ENCODE data around the gene OR2S2. TPM values are rescaled to one million over a fixed set of nuclear protein-coding genes. Genes with fewer than 3 reads are reported as not detected.
"Not testable (repeated sequence)": the region's sequence is repeated elsewhere in the genome, so short reads cannot be mapped to it uniquely, and the experiment has no call there.

Gene OR2S2
- total RNA-seq (not detected), polyA plus RNA-seq (not detected)
- long read RNA-seq, donor 1: 0 reads
- long read RNA-seq, donor 2: 0 reads
- long read RNA-seq, donor 3: 0 reads
- long read RNA-seq, donor 4: 0 reads

GRCh38 chr9:35958104-35958837 is at the start of gene OR2S2:
Gene OR2S2 (minus strand): TSS chr9:35958154. CDS start chr9:35958098, 56 bp downstream.
- 88% methylated on average over 5 of the region's 5 CpGs for WGBS
- Histone ChIP-seq H3K27ac (ENCODE audit: low read length) (no peak within 1 kb of the TSS), H3K9me3 (ENCODE audit: control insufficient read depth, low read length) (no peaks in the 10 kb centered on the region), H3K27me3 (ENCODE audit: control insufficient read depth, insufficient read depth) (no peaks in the 10 kb centered on the region), H3K4me1 (ENCODE audit: control insufficient read depth, insufficient read depth, low read length) (no peaks in the 10 kb centered on the region), H3K4me3 (ENCODE audit: low read length) (no peak within 1 kb of the TSS)
- DNase-seq (no peak), ATAC-seq (no peak)
- intact Hi-C loops (cut with DNase I): loop anchor here in 2 of 4 donors (5.0 kb wide), 1 partner anchor 64 kb away; no protein-coding TSS in a partner anchor

GRCh38 chr9:36007316-36007708 is 49.4 kb upstream of the OR2S2 start:
- intact Hi-C loops (cut with DNase I): no loop called here

GRCh38 chr9:36006549-36007315 is 48.8 kb upstream of the OR2S2 start:
- no peak for ATAC-seq
- WGBS: 69% methylated on average over 3 of the region's 3 CpGs
- Histone ChIP-seq H3K27ac (ENCODE audit: low read length) (no peak overlapping the region), H3K4me3 (ENCODE audit: low read length) (no peak overlapping the region), H3K27me3 (ENCODE audit: control insufficient read depth, insufficient read depth) (no peaks in the 10 kb centered on the region), H3K4me1 (ENCODE audit: control insufficient read depth, insufficient read depth, low read length) (no peaks in the 10 kb centered on the region), H3K9me3 (ENCODE audit: control insufficient read depth, low read length) (peaks cover 1% of the 10 kb centered on the region)
- intact Hi-C loops (cut with DNase I): no loop called here
- DNase-seq: no peak

More at GRCh38 chr9:36007316-36007708, 49.4 kb upstream of the OR2S2 start:
- Histone ChIP-seq H3K4me3 (ENCODE audit: low read length) (no peak overlapping the region), H3K4me1 (ENCODE audit: control insufficient read depth, insufficient read depth, low read length) (no peaks in the 10 kb centered on the region), H3K9me3 (ENCODE audit: control insufficient read depth, low read length) (peaks cover 1% of the 10 kb centered on the region), H3K27ac (ENCODE audit: low read length) (no peak overlapping the region), H3K27me3 (ENCODE audit: control insufficient read depth, insufficient read depth) (no peaks in the 10 kb centered on the region)
- 66% methylated on average over 1 of the region's 1 CpG for WGBS
- ATAC-seq (no peak), DNase-seq (no peak)

- no peak for ATAC-seq
- Histone ChIP-seq H3K27ac (ENCODE audit: low read length) (no peak overlapping the region), H3K4me1 (ENCODE audit: control insufficient read depth, insufficient read depth, low read length) (no peaks in the 10 kb centered on the region), H3K27me3 (ENCODE audit: control insufficient read depth, insufficient read depth) (no peaks in the 10 kb centered on the region), H3K9me3 (ENCODE audit: control insufficient read depth, low read length) (peaks cover 1% of the 10 kb centered on the region), H3K4me3 (ENCODE audit: low read length) (no peak overlapping the region)
- WGBS: 85% methylated on average over 1 of the region's 1 CpG
- no peak for DNase-seq
- intact Hi-C loops (cut with DNase I): no loop called here
Measured at GRCh38 chr9:36005891-36006290, 47.9 kb upstream of the OR2S2 start.

GRCh38 chr9:35998333-35998732 is 40.4 kb upstream of the OR2S2 start:
- ATAC-seq (no peak), DNase-seq (no peak)
- intact Hi-C loops (cut with DNase I): no loop called here
- H3K4me3 ChIP-seq (ENCODE audit: low read length): no peak overlapping the region
- no peaks in the 10 kb centered on the region for H3K27me3 ChIP-seq (ENCODE audit: control insufficient read depth, insufficient read depth)
- H3K4me1 ChIP-seq (ENCODE audit: control insufficient read depth, insufficient read depth, low read length): no peaks in the 10 kb centered on the region
- 93% methylated on average over 1 of the region's 1 CpG for WGBS
- peaks cover 2% of the 10 kb centered on the region for H3K9me3 ChIP-seq (ENCODE audit: control insufficient read depth, low read length)
- H3K27ac ChIP-seq (ENCODE audit: low read length): no peak overlapping the region

- H3K4me1 ChIP-seq (ENCODE audit: control insufficient read depth, insufficient read depth, low read length); H3K27ac ChIP-seq (ENCODE audit: low read length); H3K9me3 ChIP-seq (ENCODE audit: control insufficient read depth, low read length); ATAC-seq; H3K27me3 ChIP-seq (ENCODE audit: control insufficient read depth, insufficient read depth); H3K4me3 ChIP-seq (ENCODE audit: low read length); DNase-seq; intact Hi-C loops (cut with DNase I): not testable (repeated sequence)
- WGBS: 83% methylated on average over 4 of the region's 4 CpGs
Measured at GRCh38 chr9:35997016-35997415, 39.1 kb upstream of the OR2S2 start.

- 69% methylated on average over 1 of the region's 1 CpG for WGBS
- Histone ChIP-seq H3K4me1 (ENCODE audit: control insufficient read depth, insufficient read depth, low read length) (no peaks in the 10 kb centered on the region), H3K27ac (ENCODE audit: low read length) (no peak overlapping the region), H3K4me3 (ENCODE audit: low read length) (no peak overlapping the region), H3K9me3 (ENCODE audit: control insufficient read depth, low read length) (peaks cover 2% of the 10 kb centered on the region), H3K27me3 (ENCODE audit: control insufficient read depth, insufficient read depth) (no peaks in the 10 kb centered on the region)
- ATAC-seq (peak; percentile 84), DNase-seq (no peak)
- intact Hi-C loops (cut with DNase I): no loop called here
Measured at GRCh38 chr9:35996358-35996970, 38.5 kb upstream of the OR2S2 start.

GRCh38 chr9:35994959-35995358 is 37.0 kb upstream of the OR2S2 start:
- Histone ChIP-seq H3K27ac (ENCODE audit: low read length) (no peak overlapping the region), H3K9me3 (ENCODE audit: control insufficient read depth, low read length) (peaks cover 2% of the 10 kb centered on the region), H3K4me1 (ENCODE audit: control insufficient read depth, insufficient read depth, low read length) (no peaks in the 10 kb centered on the region), H3K4me3 (ENCODE audit: low read length) (no peak overlapping the region), H3K27me3 (ENCODE audit: control insufficient read depth, insufficient read depth) (no peaks in the 10 kb centered on the region)
- DNase-seq: no peak
- WGBS: 66% methylated on average over 2 of the region's 2 CpGs
- no peak for ATAC-seq
- intact Hi-C loops (cut with DNase I): no loop called here

GRCh38 chr9:35993976-35994720 is 36.2 kb upstream of the OR2S2 start:
- no peaks in the 10 kb centered on the region for H3K4me1 ChIP-seq (ENCODE audit: control insufficient read depth, insufficient read depth, low read length)
- WGBS: 72% methylated on average over 5 of the region's 5 CpGs

GRCh38 chr9:35993136-35993535 is 35.2 kb upstream of the OR2S2 start:
- H3K27ac ChIP-seq (ENCODE audit: low read length); H3K4me3 ChIP-seq (ENCODE audit: low read length); DNase-seq; intact Hi-C loops (cut with DNase I); ATAC-seq; H3K27me3 ChIP-seq (ENCODE audit: control insufficient read depth, insufficient read depth); H3K4me1 ChIP-seq (ENCODE audit: control insufficient read depth, insufficient read depth, low read length); H3K9me3 ChIP-seq (ENCODE audit: control insufficient read depth, low read length): not testable (repeated sequence)
- WGBS: 93% methylated on average over 3 of the region's 3 CpGs

More at GRCh38 chr9:35993976-35994720, 36.2 kb upstream of the OR2S2 start:
- no peak for DNase-seq
- peaks cover 2% of the 10 kb centered on the region for H3K9me3 ChIP-seq (ENCODE audit: control insufficient read depth, low read length)
- no peak overlapping the region for H3K27ac ChIP-seq (ENCODE audit: low read length)
- ATAC-seq: no peak
- intact Hi-C loops (cut with DNase I): no loop called here
- no peak overlapping the region for H3K4me3 ChIP-seq (ENCODE audit: low read length)
- H3K27me3 ChIP-seq (ENCODE audit: control insufficient read depth, insufficient read depth): no peaks in the 10 kb centered on the region
